Measurements from ENCODE around the gene CCDC34. TPM values are rescaled to one million over a fixed set of nuclear protein-coding genes. Genes with fewer than 3 reads are reported as not detected.

CCDC34 gene
- polyA plus RNA-seq, 1 donor from 2014 or later, result 13.3 TPM

DNA sequence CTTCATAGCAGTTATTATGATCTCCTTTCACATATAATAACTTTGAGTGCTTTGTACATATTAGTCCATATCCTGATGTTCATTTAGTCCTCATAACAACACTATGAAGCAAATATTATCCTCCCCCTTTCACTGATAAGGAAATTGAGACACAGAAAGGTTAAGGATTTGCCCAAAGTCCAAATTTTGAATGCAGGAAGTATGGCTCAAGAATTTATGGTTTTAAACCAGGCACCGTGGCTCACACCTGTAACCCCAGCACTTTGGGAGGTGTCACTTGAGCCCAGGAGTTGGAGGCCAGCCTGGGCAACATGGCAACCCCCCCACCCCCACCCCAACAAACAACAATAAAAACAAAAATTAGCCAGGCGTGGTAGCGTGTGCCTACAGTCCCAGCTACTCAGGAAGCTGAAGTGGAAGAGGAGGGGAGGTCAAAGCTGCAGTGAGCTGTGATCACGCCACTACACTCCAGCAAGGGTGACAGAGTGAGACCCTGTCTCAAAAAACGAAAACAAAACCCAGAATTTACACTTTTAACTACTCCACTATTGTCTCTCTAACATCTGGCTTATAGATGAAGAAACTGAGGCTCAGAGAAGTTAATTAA lies 8.6 kb downstream of the CCDC34 start:
- TF ChIP-seq EZH2 (IDR thresholded peaks at IDR 0.05; ENCODE audit: borderline replicate concordance, insufficient read depth, low read length, poor library complexity, severe bottlenecking), result no peak
- TF ChIP-seq RAD21 (conservative IDR thresholded peaks at IDR 0.05), result no peak
- TF ChIP-seq SMC3 (conservative IDR thresholded peaks at IDR 0.05; ENCODE audit: poor library complexity), result no peak
- TF ChIP-seq POLR2AphosphoS5 (IDR thresholded peaks at IDR 0.05), result no peak
- no peak for TF ChIP-seq REST (IDR thresholded peaks at IDR 0.05; ENCODE audit: borderline replicate concordance)
- TF ChIP-seq, protein P1, sequence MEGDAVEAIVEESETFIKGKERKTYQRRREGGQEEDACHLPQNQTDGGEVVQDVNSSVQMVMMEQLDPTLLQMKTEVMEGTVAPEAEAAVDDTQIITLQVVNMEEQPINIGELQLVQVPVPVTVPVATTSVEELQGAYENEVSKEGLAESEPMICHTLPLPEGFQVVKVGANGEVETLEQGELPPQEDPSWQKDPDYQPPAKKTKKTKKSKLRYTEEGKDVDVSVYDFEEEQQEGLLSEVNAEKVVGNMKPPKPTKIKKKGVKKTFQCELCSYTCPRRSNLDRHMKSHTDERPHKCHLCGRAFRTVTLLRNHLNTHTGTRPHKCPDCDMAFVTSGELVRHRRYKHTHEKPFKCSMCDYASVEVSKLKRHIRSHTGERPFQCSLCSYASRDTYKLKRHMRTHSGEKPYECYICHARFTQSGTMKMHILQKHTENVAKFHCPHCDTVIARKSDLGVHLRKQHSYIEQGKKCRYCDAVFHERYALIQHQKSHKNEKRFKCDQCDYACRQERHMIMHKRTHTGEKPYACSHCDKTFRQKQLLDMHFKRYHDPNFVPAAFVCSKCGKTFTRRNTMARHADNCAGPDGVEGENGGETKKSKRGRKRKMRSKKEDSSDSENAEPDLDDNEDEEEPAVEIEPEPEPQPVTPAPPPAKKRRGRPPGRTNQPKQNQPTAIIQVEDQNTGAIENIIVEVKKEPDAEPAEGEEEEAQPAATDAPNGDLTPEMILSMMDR (IDR thresholded peaks at IDR 0.05; ENCODE audit: poor library complexity, severe bottlenecking), result no peak
- no peak for TF ChIP-seq EP300 (conservative IDR thresholded peaks at IDR 0.05; ENCODE audit: poor library complexity, severe bottlenecking)
- no peak for TF ChIP-seq TAF1 (IDR thresholded peaks at IDR 0.05; ENCODE audit: low read depth)
- Histone ChIP-seq H3K4me2 (ENCODE audit: low read length) (no peak overlapping the region), H3K9me2 (ENCODE audit: insufficient read depth, low read length) (no peaks in the 10 kb centered on the region), H3K9me3 (ENCODE audit: low read length) (no peaks in the 10 kb centered on the region), H2AFZ (ENCODE audit: low read depth, low read length) (no peak overlapping the region), H3K4me3 (ENCODE audit: low read length) (no peak overlapping the region), H3K36me3 (ENCODE audit: insufficient read depth, low read length) (no peaks in the 10 kb centered on the region), H3K9ac (ENCODE audit: low read length) (no peak overlapping the region), H3K27me3 (ENCODE audit: insufficient read depth, low read depth, low read length) (no peaks in the 10 kb centered on the region), H3K27ac (ENCODE audit: low read length) (no peak overlapping the region), H4K20me1 (ENCODE audit: insufficient read depth) (no peaks in the 10 kb centered on the region), H3K79me2 (replicated peaks; ENCODE audit: insufficient read depth, low read length) (no peaks in the 10 kb centered on the region), H3F3A (ENCODE audit: insufficient read depth, low read length, poor library complexity, severe bottlenecking) (no peaks in the 10 kb centered on the region)

- Histone ChIP-seq H3F3A (ENCODE audit: insufficient read depth, low read length, poor library complexity, severe bottlenecking) (no peaks in the 10 kb centered on the region), H3K9me3 (ENCODE audit: low read length) (no peaks in the 10 kb centered on the region), H4K20me1 (ENCODE audit: insufficient read depth) (no peaks in the 10 kb centered on the region), H3K4me2 (ENCODE audit: low read length) (no peak overlapping the region), H3K36me3 (ENCODE audit: insufficient read depth, low read length) (no peaks in the 10 kb centered on the region), H3K27ac (ENCODE audit: low read length) (no peak overlapping the region), H3K4me3 (ENCODE audit: low read length) (no peak overlapping the region), H3K9me2 (ENCODE audit: insufficient read depth, low read length) (no peaks in the 10 kb centered on the region), H2AFZ (ENCODE audit: low read depth, low read length) (no peak overlapping the region), H3K9ac (ENCODE audit: low read length) (no peak overlapping the region), H3K27me3 (ENCODE audit: insufficient read depth, low read depth, low read length) (no peaks in the 10 kb centered on the region), H3K79me2 (replicated peaks; ENCODE audit: insufficient read depth, low read length) (no peaks in the 10 kb centered on the region)
- TF ChIP-seq EZH2 (IDR thresholded peaks at IDR 0.05; ENCODE audit: borderline replicate concordance, insufficient read depth, low read length, poor library complexity, severe bottlenecking) (no peak), TAF1 (IDR thresholded peaks at IDR 0.05; ENCODE audit: low read depth) (no peak), REST (IDR thresholded peaks at IDR 0.05; ENCODE audit: borderline replicate concordance) (no peak), RAD21 (conservative IDR thresholded peaks at IDR 0.05) (no peak), SMC3 (conservative IDR thresholded peaks at IDR 0.05; ENCODE audit: poor library complexity) (no peak), MXI1 (conservative IDR thresholded peaks at IDR 0.05; ENCODE audit: poor library complexity, severe bottlenecking) (no peak), POLR2AphosphoS5 (IDR thresholded peaks at IDR 0.05) (no peak), EP300 (conservative IDR thresholded peaks at IDR 0.05; ENCODE audit: poor library complexity, severe bottlenecking) (no peak)
- TF ChIP-seq, protein P1 (IDR thresholded peaks at IDR 0.05; ENCODE audit: poor library complexity, severe bottlenecking), result no peak
These were observed 9.2 kb downstream of the CCDC34 start for GRCh38 chr11:27353593-27354358.

Data from neural cell (in vitro differentiated cells).